HepG2 (cell line): ENCODE data around the gene NOS2.

ENCODE experiments used
- BHLHE40 ChIP-seq: IDR thresholded peaks from 2 replicates; pipeline ENCODE4 v1.6.1; 2011; ENCODE audit warnings: low read length, improper control_type of control experiment
- ELF4 ChIP-seq: sonication (generic); formaldehyde crosslinking; IDR thresholded peaks from 2 replicates; pipeline ENCODE4 v1.5.0; 2020; ENCODE audit warnings: missing genetic modification reagents, mild to moderate bottlenecking, moderate library complexity, borderline replicate concordance
- EZH2 ChIP-seq: conservative IDR thresholded peaks from 2 replicates; pipeline ENCODE4 v1.6.1; 2012; ENCODE audit warnings: mild to moderate bottlenecking, low read depth, low read length, moderate library complexity
- HCFC1 ChIP-seq: fragments of 150-350 bp; IDR thresholded peaks from 2 replicates; pipeline ENCODE4 v1.6.1; 2014; ENCODE audit warnings: low read depth, low read length
- HDAC2 ChIP-seq: sonication (generic); formaldehyde crosslinking; IDR thresholded peaks from 2 replicates; pipeline ENCODE4 v1.4.0; 2020; ENCODE audit warnings: missing genetic modification reagents
- PHB2 ChIP-seq: fragments of 450-650 bp; IDR thresholded peaks from 2 replicates; pipeline ENCODE4 v1.6.1; 2018; ENCODE audit not compliant: partially characterized antibody
- PHF8 ChIP-seq: sonication (generic); formaldehyde crosslinking; IDR thresholded peaks from 2 replicates; pipeline ENCODE4 v1.5.0; 2020; ENCODE audit warnings: missing genetic modification reagents
- RXRB ChIP-seq: IDR thresholded peaks from 2 replicates; pipeline ENCODE4 v1.6.1; 2016; ENCODE audit warnings: borderline replicate concordance, missing genetic modification reagents, missing compliant biosample characterization
- SMYD3 ChIP-seq: sonication (generic); formaldehyde crosslinking; IDR thresholded peaks from 2 replicates; pipeline ENCODE4 v1.8.1; 2023; ENCODE audit warnings: mild to moderate bottlenecking, missing genetic modification reagents
- ZNF235 ChIP-seq: sonication (generic); formaldehyde crosslinking; IDR thresholded peaks from 2 replicates; pipeline ENCODE4 v1.8.1; 2023; ENCODE audit warnings: mild to moderate bottlenecking, missing genetic modification reagents, borderline replicate concordance
- ZNF550 ChIP-seq: sonication (generic); formaldehyde crosslinking; IDR thresholded peaks from 2 replicates; pipeline ENCODE4 v1.4.0; 2020; ENCODE audit warnings: mild to moderate bottlenecking, missing genetic modification reagents, borderline replicate concordance
- TF ChIP-seq, protein P1 (sequence below): sonication (generic); formaldehyde crosslinking; IDR thresholded peaks from 2 replicates; pipeline ENCODE4 v1.5.0; 2020; ENCODE audit warnings: mild to moderate bottlenecking, missing genetic modification reagents, moderate library complexity
- TF ChIP-seq, protein P2 (sequence below): IDR thresholded peaks from 2 replicates; pipeline ENCODE4 v1.6.1; 2016; ENCODE audit warnings: low read depth, missing genetic modification reagents, missing compliant biosample characterization

DNA sequence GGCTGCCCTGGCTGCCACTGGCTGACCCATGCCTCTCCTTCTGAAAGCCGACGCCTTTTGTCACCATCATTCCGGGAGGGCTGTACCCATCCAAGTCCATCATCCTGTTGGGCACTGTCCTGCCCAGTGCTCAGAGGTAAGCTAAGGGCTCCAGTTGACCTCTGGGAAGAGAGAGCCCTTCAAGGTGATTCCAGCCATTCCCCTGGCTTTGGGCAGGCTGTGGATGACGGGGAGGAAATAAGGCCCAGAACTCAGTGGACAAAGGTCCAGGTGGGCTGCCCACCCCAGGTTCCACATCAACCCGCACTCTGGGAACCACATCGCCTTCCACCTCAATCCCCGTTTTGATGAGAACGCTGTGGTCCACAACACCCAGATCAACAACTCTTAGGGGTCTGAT, 45.8 kb downstream of the NOS2 start:
- TF ChIP-seq, protein P1, sequence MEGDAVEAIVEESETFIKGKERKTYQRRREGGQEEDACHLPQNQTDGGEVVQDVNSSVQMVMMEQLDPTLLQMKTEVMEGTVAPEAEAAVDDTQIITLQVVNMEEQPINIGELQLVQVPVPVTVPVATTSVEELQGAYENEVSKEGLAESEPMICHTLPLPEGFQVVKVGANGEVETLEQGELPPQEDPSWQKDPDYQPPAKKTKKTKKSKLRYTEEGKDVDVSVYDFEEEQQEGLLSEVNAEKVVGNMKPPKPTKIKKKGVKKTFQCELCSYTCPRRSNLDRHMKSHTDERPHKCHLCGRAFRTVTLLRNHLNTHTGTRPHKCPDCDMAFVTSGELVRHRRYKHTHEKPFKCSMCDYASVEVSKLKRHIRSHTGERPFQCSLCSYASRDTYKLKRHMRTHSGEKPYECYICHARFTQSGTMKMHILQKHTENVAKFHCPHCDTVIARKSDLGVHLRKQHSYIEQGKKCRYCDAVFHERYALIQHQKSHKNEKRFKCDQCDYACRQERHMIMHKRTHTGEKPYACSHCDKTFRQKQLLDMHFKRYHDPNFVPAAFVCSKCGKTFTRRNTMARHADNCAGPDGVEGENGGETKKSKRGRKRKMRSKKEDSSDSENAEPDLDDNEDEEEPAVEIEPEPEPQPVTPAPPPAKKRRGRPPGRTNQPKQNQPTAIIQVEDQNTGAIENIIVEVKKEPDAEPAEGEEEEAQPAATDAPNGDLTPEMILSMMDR (CRISPR knock-in tag), result no peak
- TF ChIP-seq SMYD3 (CRISPR knock-in tag), result no peak
- TF ChIP-seq HCFC1, result no peak
- TF ChIP-seq PHF8 (CRISPR knock-in tag), result no peak
- TF ChIP-seq HDAC2 (CRISPR knock-in tag), result no peak
- no peak for TF ChIP-seq ZNF235 (CRISPR knock-in tag)
- no peak for TF ChIP-seq EZH2
- no peak for TF ChIP-seq ZNF550 (CRISPR knock-in tag)
- TF ChIP-seq, protein P2, sequence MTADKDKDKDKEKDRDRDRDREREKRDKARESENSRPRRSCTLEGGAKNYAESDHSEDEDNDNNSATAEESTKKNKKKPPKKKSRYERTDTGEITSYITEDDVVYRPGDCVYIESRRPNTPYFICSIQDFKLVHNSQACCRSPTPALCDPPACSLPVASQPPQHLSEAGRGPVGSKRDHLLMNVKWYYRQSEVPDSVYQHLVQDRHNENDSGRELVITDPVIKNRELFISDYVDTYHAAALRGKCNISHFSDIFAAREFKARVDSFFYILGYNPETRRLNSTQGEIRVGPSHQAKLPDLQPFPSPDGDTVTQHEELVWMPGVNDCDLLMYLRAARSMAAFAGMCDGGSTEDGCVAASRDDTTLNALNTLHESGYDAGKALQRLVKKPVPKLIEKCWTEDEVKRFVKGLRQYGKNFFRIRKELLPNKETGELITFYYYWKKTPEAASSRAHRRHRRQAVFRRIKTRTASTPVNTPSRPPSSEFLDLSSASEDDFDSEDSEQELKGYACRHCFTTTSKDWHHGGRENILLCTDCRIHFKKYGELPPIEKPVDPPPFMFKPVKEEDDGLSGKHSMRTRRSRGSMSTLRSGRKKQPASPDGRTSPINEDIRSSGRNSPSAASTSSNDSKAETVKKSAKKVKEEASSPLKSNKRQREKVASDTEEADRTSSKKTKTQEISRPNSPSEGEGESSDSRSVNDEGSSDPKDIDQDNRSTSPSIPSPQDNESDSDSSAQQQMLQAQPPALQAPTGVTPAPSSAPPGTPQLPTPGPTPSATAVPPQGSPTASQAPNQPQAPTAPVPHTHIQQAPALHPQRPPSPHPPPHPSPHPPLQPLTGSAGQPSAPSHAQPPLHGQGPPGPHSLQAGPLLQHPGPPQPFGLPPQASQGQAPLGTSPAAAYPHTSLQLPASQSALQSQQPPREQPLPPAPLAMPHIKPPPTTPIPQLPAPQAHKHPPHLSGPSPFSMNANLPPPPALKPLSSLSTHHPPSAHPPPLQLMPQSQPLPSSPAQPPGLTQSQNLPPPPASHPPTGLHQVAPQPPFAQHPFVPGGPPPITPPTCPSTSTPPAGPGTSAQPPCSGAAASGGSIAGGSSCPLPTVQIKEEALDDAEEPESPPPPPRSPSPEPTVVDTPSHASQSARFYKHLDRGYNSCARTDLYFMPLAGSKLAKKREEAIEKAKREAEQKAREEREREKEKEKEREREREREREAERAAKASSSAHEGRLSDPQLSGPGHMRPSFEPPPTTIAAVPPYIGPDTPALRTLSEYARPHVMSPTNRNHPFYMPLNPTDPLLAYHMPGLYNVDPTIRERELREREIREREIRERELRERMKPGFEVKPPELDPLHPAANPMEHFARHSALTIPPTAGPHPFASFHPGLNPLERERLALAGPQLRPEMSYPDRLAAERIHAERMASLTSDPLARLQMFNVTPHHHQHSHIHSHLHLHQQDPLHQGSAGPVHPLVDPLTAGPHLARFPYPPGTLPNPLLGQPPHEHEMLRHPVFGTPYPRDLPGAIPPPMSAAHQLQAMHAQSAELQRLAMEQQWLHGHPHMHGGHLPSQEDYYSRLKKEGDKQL, result no peak
- no peak for TF ChIP-seq RXRB
- no peak for TF ChIP-seq BHLHE40
- no peak for TF ChIP-seq PHB2
- no peak for TF ChIP-seq ELF4 (CRISPR knock-in tag)
